Measurements from ENCODE around the gene ARHGAP26. TPM values are rescaled to one million over a fixed set of nuclear protein-coding genes. Genes with fewer than 3 reads are reported as not detected.
A peak's percentile ranks its signal among the peaks of the same experiment; 100 is the strongest.

The ARHGAP26 gene
- total and polyA plus RNA-seq, 2 donors (not counting 1 experiment from before 2014, with no cell fraction given) = 4.1 to 6.8 TPM

- Histone ChIP-seq H3K27ac (ENCODE audit: insufficient read depth, low read length) (no peak overlapping the region), H3K4me2 (ENCODE audit: extremely low read depth, insufficient read depth, low read length) (no peak overlapping the region), H2AFZ (ENCODE audit: low read length) (no peak overlapping the region), H3K27me3 (ENCODE audit: control insufficient read depth, insufficient read depth, low read length) (no peaks in the 10 kb centered on the region), H3K4me1 (ENCODE audit: control insufficient read depth, extremely low read depth, insufficient read depth, low read length) (peaks cover 2% of the 10 kb centered on the region), H3K79me2 (ENCODE audit: control insufficient read depth, insufficient read depth, low read length) (no peaks in the 10 kb centered on the region), H3K36me3 (ENCODE audit: control insufficient read depth, insufficient read depth, low read length) (no peaks in the 10 kb centered on the region), H4K20me1 (ENCODE audit: control insufficient read depth, extremely low read depth, insufficient read depth, low read length) (no peaks in the 10 kb centered on the region), H3K9me3 (ENCODE audit: control insufficient read depth, insufficient read depth, low read depth, low read length) (no peaks in the 10 kb centered on the region), H3K4me3 (replicated peaks in 1 of 4; ENCODE audit: control extremely low read depth in 1 of 4, insufficient read depth in 1 of 4, low read depth in 3 of 4, low read length in 4 of 4) (no peak overlapping the region), H3K9ac (ENCODE audit: insufficient read depth, low read length) (no peak overlapping the region)
- DNase-seq (ENCODE audit: low read depth in 2 of 2) = no peak
- no peak for TF ChIP-seq EZH2 (IDR thresholded peaks at IDR 0.05; ENCODE audit: low read length, missing control alignments)
- TF ChIP-seq, protein P1, sequence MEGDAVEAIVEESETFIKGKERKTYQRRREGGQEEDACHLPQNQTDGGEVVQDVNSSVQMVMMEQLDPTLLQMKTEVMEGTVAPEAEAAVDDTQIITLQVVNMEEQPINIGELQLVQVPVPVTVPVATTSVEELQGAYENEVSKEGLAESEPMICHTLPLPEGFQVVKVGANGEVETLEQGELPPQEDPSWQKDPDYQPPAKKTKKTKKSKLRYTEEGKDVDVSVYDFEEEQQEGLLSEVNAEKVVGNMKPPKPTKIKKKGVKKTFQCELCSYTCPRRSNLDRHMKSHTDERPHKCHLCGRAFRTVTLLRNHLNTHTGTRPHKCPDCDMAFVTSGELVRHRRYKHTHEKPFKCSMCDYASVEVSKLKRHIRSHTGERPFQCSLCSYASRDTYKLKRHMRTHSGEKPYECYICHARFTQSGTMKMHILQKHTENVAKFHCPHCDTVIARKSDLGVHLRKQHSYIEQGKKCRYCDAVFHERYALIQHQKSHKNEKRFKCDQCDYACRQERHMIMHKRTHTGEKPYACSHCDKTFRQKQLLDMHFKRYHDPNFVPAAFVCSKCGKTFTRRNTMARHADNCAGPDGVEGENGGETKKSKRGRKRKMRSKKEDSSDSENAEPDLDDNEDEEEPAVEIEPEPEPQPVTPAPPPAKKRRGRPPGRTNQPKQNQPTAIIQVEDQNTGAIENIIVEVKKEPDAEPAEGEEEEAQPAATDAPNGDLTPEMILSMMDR (conservative IDR thresholded peaks at IDR 0.05 in 1 of 2, IDR thresholded peaks at IDR 0.05 in 1 of 2; ENCODE audit: low read depth in 1 of 2, low read length in 2 of 2) = no peak
Measured at GRCh38 chr5:142772446-142773293, 2.5 kb downstream of the ARHGAP26 start.

DNA sequence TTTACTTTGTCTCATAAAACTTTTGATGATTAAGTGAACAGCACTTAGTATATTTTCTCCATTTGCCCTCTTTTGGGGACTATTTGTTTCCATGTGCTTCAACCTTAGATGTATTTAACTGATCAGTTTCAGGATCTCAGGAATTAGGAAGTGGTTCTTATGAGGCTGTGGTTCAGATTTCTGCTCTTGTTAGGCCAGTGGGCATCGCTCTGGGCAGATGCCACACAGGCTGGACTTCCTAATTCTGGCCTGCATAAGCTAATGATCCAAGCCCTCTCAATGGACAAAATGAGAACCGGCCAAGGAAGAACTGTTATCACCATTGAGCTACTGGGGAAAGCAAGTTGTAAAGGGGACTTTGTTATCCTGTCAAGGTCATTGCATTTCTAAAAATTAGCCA lies 6.9 kb downstream of the ARHGAP26 start:
- Histone ChIP-seq H3K4me1 (ENCODE audit: control insufficient read depth, extremely low read depth, insufficient read depth, low read length) (no peaks in the 10 kb centered on the region), H3K4me3 (replicated peaks in 1 of 4; ENCODE audit: control extremely low read depth in 1 of 4, insufficient read depth in 1 of 4, low read depth in 3 of 4, low read length in 4 of 4) (no peak overlapping the region), H3K79me2 (ENCODE audit: control insufficient read depth, insufficient read depth, low read length) (no peaks in the 10 kb centered on the region), H3K36me3 (ENCODE audit: control insufficient read depth, insufficient read depth, low read length) (no peaks in the 10 kb centered on the region), H3K27ac (ENCODE audit: insufficient read depth, low read length) (no peak overlapping the region), H2AFZ (ENCODE audit: low read length) (no peak overlapping the region), H4K20me1 (ENCODE audit: control insufficient read depth, extremely low read depth, insufficient read depth, low read length) (no peaks in the 10 kb centered on the region), H3K4me2 (ENCODE audit: extremely low read depth, insufficient read depth, low read length) (no peak overlapping the region), H3K9me3 (ENCODE audit: control insufficient read depth, insufficient read depth, low read depth, low read length) (no peaks in the 10 kb centered on the region), H3K9ac (ENCODE audit: insufficient read depth, low read length) (no peak overlapping the region), H3K27me3 (ENCODE audit: control insufficient read depth, insufficient read depth, low read length) (no peaks in the 10 kb centered on the region)
- DNase-seq (ENCODE audit: low read depth in 2 of 2) = no peak
- TF ChIP-seq, protein P1 (conservative IDR thresholded peaks at IDR 0.05 in 1 of 2, IDR thresholded peaks at IDR 0.05 in 1 of 2; ENCODE audit: low read depth in 1 of 2, low read length in 2 of 2) = no peak

DNA sequence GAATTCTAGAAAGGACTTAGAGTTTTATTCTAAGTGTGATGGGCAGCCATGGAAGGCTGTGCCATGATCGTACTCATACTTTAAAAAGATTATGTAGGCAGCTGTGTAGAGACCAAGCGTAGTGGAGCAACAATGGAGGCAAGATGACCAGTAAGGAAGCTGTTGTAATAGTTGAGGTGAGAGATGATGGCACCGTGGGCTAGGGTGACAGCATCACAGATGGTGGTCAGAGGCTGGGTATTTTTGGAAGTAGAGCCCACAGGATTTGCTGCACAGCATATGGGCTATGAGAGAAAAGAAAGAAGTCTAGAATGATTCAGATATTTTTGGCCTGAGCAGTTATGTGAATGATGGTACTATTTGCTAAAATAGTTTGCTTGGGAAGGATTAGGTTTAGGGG lies 7.7 kb downstream of the ARHGAP26 start:
- no peak overlapping the region for H3K9ac ChIP-seq (ENCODE audit: insufficient read depth, low read length)
- TF ChIP-seq, protein P1 (conservative IDR thresholded peaks at IDR 0.05 in 1 of 2, IDR thresholded peaks at IDR 0.05 in 1 of 2; ENCODE audit: low read depth in 1 of 2, low read length in 2 of 2) = no peak
- TF ChIP-seq EZH2 (IDR thresholded peaks at IDR 0.05; ENCODE audit: low read length, missing control alignments) = no peak
- no peaks in the 10 kb centered on the region for H3K4me1 ChIP-seq (ENCODE audit: control insufficient read depth, extremely low read depth, insufficient read depth, low read length)
- no peaks in the 10 kb centered on the region for H3K9me3 ChIP-seq (ENCODE audit: control insufficient read depth, insufficient read depth, low read depth, low read length)
- no peaks in the 10 kb centered on the region for H3K27me3 ChIP-seq (ENCODE audit: control insufficient read depth, insufficient read depth, low read length)
- no peak overlapping the region for H3K27ac ChIP-seq (ENCODE audit: insufficient read depth, low read length)
- H4K20me1 ChIP-seq (ENCODE audit: control insufficient read depth, extremely low read depth, insufficient read depth, low read length) = no peaks in the 10 kb centered on the region
- H2AFZ ChIP-seq (ENCODE audit: low read length) = no peak overlapping the region
- H3K36me3 ChIP-seq (ENCODE audit: control insufficient read depth, insufficient read depth, low read length) = no peaks in the 10 kb centered on the region
- H3K79me2 ChIP-seq (ENCODE audit: control insufficient read depth, insufficient read depth, low read length) = no peaks in the 10 kb centered on the region
- no peak overlapping the region for H3K4me3 ChIP-seq (replicated peaks in 1 of 4; ENCODE audit: control extremely low read depth in 1 of 4, insufficient read depth in 1 of 4, low read depth in 3 of 4, low read length in 4 of 4)
- peak in 1 of 2 donors; percentile 5 for DNase-seq (ENCODE audit: low read depth in 2 of 2)
- H3K4me2 ChIP-seq (ENCODE audit: extremely low read depth, insufficient read depth, low read length) = no peak overlapping the region
